ENCODE results near the gene FIP1L1. TPM values are rescaled to one million over a fixed set of nuclear protein-coding genes. Genes with fewer than 3 reads are reported as not detected.

Gene FIP1L1
- total and polyA plus RNA-seq, 2 of the 4 experiments (the other 2 are of a cell fraction): 31.1 to 37.5 TPM

DNA sequence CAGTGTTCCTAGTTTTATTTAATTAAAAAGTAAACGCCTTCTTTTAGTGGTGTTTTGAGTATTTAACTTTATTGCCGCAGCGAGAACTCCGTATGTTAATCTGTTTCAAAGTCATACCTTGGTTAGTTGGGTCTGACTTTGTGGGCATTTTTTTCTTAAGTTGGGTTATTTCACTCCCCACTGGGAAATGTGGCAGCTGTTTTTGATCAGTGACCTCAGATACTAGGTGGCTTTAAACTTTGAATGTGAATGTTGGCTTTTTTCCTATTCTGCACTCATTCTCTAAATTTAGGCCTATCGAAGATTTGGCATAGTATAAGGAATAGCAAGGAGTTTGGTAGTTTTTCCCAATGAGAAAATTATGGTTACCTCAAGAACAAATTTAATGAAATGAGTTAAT is 85.9 kb downstream of the FIP1L1 start:
- Histone ChIP-seq H3K4me3 (ENCODE audit: insufficient read depth, low read depth, low read length) (no peak overlapping the region), H2AFZ (replicated peaks; ENCODE audit: low read length, poor library complexity) (no peak overlapping the region), H2BK20ac (ENCODE audit: low read depth, low read length) (no peak overlapping the region), H3K4ac (ENCODE audit: low read depth, low read length) (no peak overlapping the region), H2BK120ac (ENCODE audit: low read depth, low read length) (no peak overlapping the region), H4K5ac (ENCODE audit: low read depth, low read length) (no peak overlapping the region), H2BK15ac (ENCODE audit: low read depth, low read length) (no peak overlapping the region), H3K18ac (ENCODE audit: low read depth, low read length) (no peak overlapping the region), H3K9ac (ENCODE audit: low read depth, low read length) (no peak overlapping the region), H3K56ac (ENCODE audit: extremely low read depth, insufficient read depth, low read length) (no peak overlapping the region), H3K23ac (ENCODE audit: low read depth, low read length) (no peak overlapping the region), H3K36me3 (ENCODE audit: control insufficient read depth, insufficient read depth, low read length) (peaks cover 5% of the 10 kb centered on the region), H2BK5ac (ENCODE audit: low read depth, low read length, poor library complexity, severe bottlenecking) (no peak overlapping the region), H4K20me1 (ENCODE audit: insufficient read depth, low read length) (no peaks in the 10 kb centered on the region), H2AK5ac (ENCODE audit: low read depth, low read length) (no peak overlapping the region), H3K9me1 (ENCODE audit: insufficient read depth, low read length) (peaks cover 2% of the 10 kb centered on the region), H3K14ac (replicated peaks; ENCODE audit: low read depth, low read length) (no peak overlapping the region), H3K9me3 (ENCODE audit: control insufficient read depth, insufficient read depth, low read length) (no peaks in the 10 kb centered on the region), H4K91ac (ENCODE audit: insufficient read depth, low read depth, low read length) (no peak overlapping the region), H3K4me1 (ENCODE audit: control insufficient read depth, insufficient read depth, low read length) (peaks cover 7% of the 10 kb centered on the region), H2AK9ac (replicated peaks; ENCODE audit: low read depth, low read length, poor library complexity) (no peak overlapping the region), H3K4me2 (ENCODE audit: low read depth, low read length) (no peak overlapping the region), H4K8ac (ENCODE audit: low read depth in 2 of 2, low read length in 2 of 2) (no peak overlapping the region), H3K27me3 (ENCODE audit: control insufficient read depth, insufficient read depth, low read length) (no peaks in the 10 kb centered on the region), H3K27ac (ENCODE audit: insufficient read depth, low read length) (no peak overlapping the region), H3K79me1 (ENCODE audit: low read depth in 1 of 2, low read length in 2 of 2) (peaks cover 3 to 7% of the 10 kb centered on the region in 2 experiments)
- intact Hi-C loops (cut with micrococcal nuclease) (no loop called here), in situ Hi-C loops (cut with MboI; ENCODE audit: low sequenced_read_pairs) (no loop called here), dilution Hi-C loops (cut with HindIII; ENCODE audit: low sequenced_read_pairs, unreplicated experiment) (no loop called here)
- ATAC-seq (ENCODE audit: low read depth) (no peak), DNase-seq (no peak)
- no TSS peak for BruUV-seq (replicated peaks)
- ChIA-PET CTCF (interaction anchor here (0.6 to 1.2 kb wide), 2 partner anchors 9 to 13 kb away, joined by 3 to 4 read pairs; no protein-coding TSS in a partner anchor), POLR2A (ENCODE audit: unreplicated experiment) (no interaction called here)
- no peak for TF ChIP-seq FOS (IDR thresholded peaks at IDR 0.05; ENCODE audit: low read depth, low read length)
- no peak for TF ChIP-seq RCOR1 (IDR thresholded peaks at IDR 0.05; ENCODE audit: insufficient replicate concordance, low read length)
- no peak for TF ChIP-seq SMC3 (IDR thresholded peaks at IDR 0.05; ENCODE audit: low read depth, low read length)
- TF ChIP-seq BHLHE40 (IDR thresholded peaks at IDR 0.05; ENCODE audit: low read depth, low read length): no peak
- no peak for TF ChIP-seq MXI1 (IDR thresholded peaks at IDR 0.05; ENCODE audit: borderline replicate concordance, low read depth, low read length)
- no peak for TF ChIP-seq CHD1 (IDR thresholded peaks at IDR 0.05; ENCODE audit: low read depth, low read length)
- TF ChIP-seq, protein P1, sequence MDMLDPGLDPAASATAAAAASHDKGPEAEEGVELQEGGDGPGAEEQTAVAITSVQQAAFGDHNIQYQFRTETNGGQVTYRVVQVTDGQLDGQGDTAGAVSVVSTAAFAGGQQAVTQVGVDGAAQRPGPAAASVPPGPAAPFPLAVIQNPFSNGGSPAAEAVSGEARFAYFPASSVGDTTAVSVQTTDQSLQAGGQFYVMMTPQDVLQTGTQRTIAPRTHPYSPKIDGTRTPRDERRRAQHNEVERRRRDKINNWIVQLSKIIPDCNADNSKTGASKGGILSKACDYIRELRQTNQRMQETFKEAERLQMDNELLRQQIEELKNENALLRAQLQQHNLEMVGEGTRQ (IDR thresholded peaks at IDR 0.05; ENCODE audit: low read depth, low read length): no peak
- WGBS, 2 experiments (ENCODE audit: extremely low coverage in 2 of 2, insufficient read length in 1 of 2): 80% methylated on average over 1 of the region's 5 CpGs; no CpG with 5 or more reads in 1 of the 2 experiments
